HepG2 (cell line): ENCODE measurements around the gene TAS1R1. TPM values are rescaled to one million over a fixed set of nuclear protein-coding genes. Genes with fewer than 3 reads are reported as not detected.

Source experiments
- HMGXB4 ChIP-seq, 2 experiments: sonication (generic) in 1 of 2; formaldehyde crosslinking in 1 of 2; IDR thresholded peaks; 2 replicates each; pipeline versions ENCODE4 v1.4.0 to v1.6.1; 2018 to 2020; ENCODE audit warnings: missing genetic modification reagents in 2 of 2, borderline replicate concordance in 1 of 2, low read depth in 1 of 2, mild to moderate bottlenecking in 1 of 2, missing biosample characterization in 1 of 2
- HOXA5 ChIP-seq: sonication (generic); formaldehyde crosslinking; IDR thresholded peaks from 2 replicates; pipeline ENCODE4 v1.4.0; 2020; ENCODE audit warnings: missing genetic modification reagents
- IKZF5 ChIP-seq: IDR thresholded peaks from 2 replicates; pipeline ENCODE4 v1.6.1; 2018; ENCODE audit warnings: missing genetic modification reagents, mild to moderate bottlenecking, missing compliant biosample characterization
- PBX2 ChIP-seq: IDR thresholded peaks from 2 replicates; pipeline ENCODE4 v1.6.1; 2016; ENCODE audit warnings: control low read depth
- POGZ ChIP-seq: sonication (generic); formaldehyde crosslinking; IDR thresholded peaks from 2 replicates; pipeline ENCODE4 v1.4.0; 2020; ENCODE audit warnings: mild to moderate bottlenecking, missing genetic modification reagents
- REST ChIP-seq, 2 experiments: IDR thresholded peaks; 2 replicates each; pipeline ENCODE4 v1.6.1; 2011 to 2012; ENCODE audit warnings: low read length in 2 of 2, borderline replicate concordance in 1 of 2, low read depth in 1 of 2, mild to moderate bottlenecking in 1 of 2, moderate library complexity in 1 of 2
- TBX3 ChIP-seq: fragments of 450-650 bp; IDR thresholded peaks from 2 replicates; pipeline ENCODE4 v1.6.1; 2017; ENCODE audit warnings: antibody characterized with exemption, mild to moderate bottlenecking, inconsistent platforms, borderline replicate concordance
- TCF12 ChIP-seq, 2 experiments: fragments of 450-650 bp in 1 of 2; sonication (generic) in 1 of 2; formaldehyde crosslinking in 1 of 2; IDR thresholded peaks; 2 replicates each; pipeline versions ENCODE4 v1.6.1 to v1.8.0; 2017 to 2022; ENCODE audit warnings: antibody characterized with exemption in 1 of 2, mild to moderate bottlenecking in 1 of 2, missing genetic modification reagents in 1 of 2, moderate library complexity in 1 of 2
- TFAP4 ChIP-seq: sonication (generic); IDR thresholded peaks from 2 replicates; pipeline ENCODE4 v1.6.1; 2016; ENCODE audit warnings: low read depth, borderline replicate concordance
- ZNF800 ChIP-seq: sonication (generic); formaldehyde crosslinking; IDR thresholded peaks from 2 replicates; pipeline ENCODE4 v1.4.0; 2020; ENCODE audit warnings: missing genetic modification reagents
- polyA plus RNA-seq, 8 experiments: library from polyadenylated mRNA; depleted of rRNA in 3 of 8; stranded (reverse) in 7 of 8; unstranded in 1 of 8; fragments of >200 nt; fragmentation: Illumina TruSeq in 4 of 8; extraction: Trizol in 4 of 8; gene quantifications; 2 replicates each; pipeline versions ENCODE4 v1.2.1 to v1.2.3, GENCODE V29; 2011 to 2016; ENCODE audit warnings: low read depth in 4 of 8, missing spikeins in 1 of 8, mixed read lengths in 1 of 8; ENCODE audit not compliant: insufficient read depth in 1 of 8
- total RNA-seq, 5 experiments: library from RNA; depleted of rRNA; stranded (reverse); fragments of >200 nt; fragmentation: Illumina TruSeq; extraction: Trizol; gene quantifications; 2 replicates each; pipeline ENCODE4 v1.2.3, GENCODE V29; 2016; ENCODE audit warnings: low read depth in 1 of 5

TAS1R1 gene
- total and polyA plus RNA-seq, 2 of the 13 experiments (the other 11 are each of a cell fraction or from before 2014, with no cell fraction given), result 1.4 to 1.6 TPM

- no peak for TF ChIP-seq REST (IDR thresholded peaks at IDR 0.05; ENCODE audit: borderline replicate concordance in 1 of 2, low read depth in 1 of 2, low read length in 2 of 2)
- 0 out of 2 replicates have a peak, but pooled peaks have one; percentile 15 for TF ChIP-seq TFAP4
- no peak for TF ChIP-seq TBX3
- no peak for TF ChIP-seq HOXA5
- TF ChIP-seq HMGXB4 (CRISPR knock-in tag; IDR thresholded peaks at IDR 0.05; ENCODE audit: borderline replicate concordance in 1 of 2, low read depth in 1 of 2), result peak in 1 of 2 experiments; percentile 18; a peak in 3 of 4 replicates
- TF ChIP-seq PBX2, result no peak
- peak; percentile 80 for TF ChIP-seq ZNF800
- no peak for TF ChIP-seq IKZF5 (CRISPR knock-in tag)
- no peak for TF ChIP-seq POGZ (CRISPR knock-in tag)
- TF ChIP-seq TCF12 (IDR thresholded peaks at IDR 0.05), result no peak
- TF ChIP-seq TCF12 (CRISPR knock-in tag; IDR thresholded peaks at IDR 0.05), result no peak
Observed at GRCh38 chr1:6601923-6602668, 47.0 kb downstream of the TAS1R1 start (continued).
